WTC11 (cell line): Measurements from ENCODE around the gene WNK1. TPM values are rescaled to one million over a fixed set of nuclear protein-coding genes. Genes with fewer than 3 reads are reported as not detected.

Experiments
- ATAC-seq: fragments of 200-7000 bp; cut with Tn5 transposase; 2 replicates; pipeline ENCODE4 v1.10.0; 2021; ENCODE audit warnings: mild to moderate bottlenecking, moderate library complexity
- CTCF ChIA-PET: fragments of 300-600 bp; sonication (Branson Sonifier 250); formaldehyde crosslinking; loops from one replicate; lab custom pipeline; 2021; ENCODE audit warnings: antibody characterized with exemption; lab: Charles Lee
- POLR2A ChIA-PET: fragments of 350-600 bp; sonication (Branson Sonifier 250); formaldehyde crosslinking; loops from one replicate; lab custom pipeline; 2021; ENCODE audit warnings: antibody characterized with exemption; lab: Charles Lee
- DNase-seq: peaks from one replicate; pipeline ENCODE4 v3.0.0; 2021; ENCODE audit warnings: low spot score
- H3K27ac Mint-ChIP-seq: 2 replicates; pipeline ENCODE4 v1.8.0; 2021; ENCODE audit warnings: mixed read lengths
- H3K27me3 Mint-ChIP-seq: 2 replicates; pipeline ENCODE4 v1.8.0; 2021; ENCODE audit warnings: low read depth, mild to moderate bottlenecking, moderate library complexity, mixed read lengths
- H3K36me3 Mint-ChIP-seq: 2 replicates; pipeline ENCODE4 v1.8.0; 2021; ENCODE audit warnings: mixed read lengths
- H3K4me1 Mint-ChIP-seq: 2 replicates; pipeline ENCODE4 v1.8.0; 2022; ENCODE audit warnings: mixed read lengths
- H3K4me3 Mint-ChIP-seq: 2 replicates; pipeline ENCODE4 v1.8.0; 2021; ENCODE audit warnings: mild to moderate bottlenecking, moderate library complexity, mixed read lengths
- H3K9me3 Mint-ChIP-seq: 2 replicates; pipeline ENCODE4 v1.8.0; 2021; ENCODE audit warnings: mixed read lengths
- ARID4B ChIP-seq: sonication (generic); formaldehyde crosslinking; IDR thresholded peaks from 2 replicates; pipeline ENCODE4 v1.8.0; 2023; ENCODE audit warnings: missing genetic modification reagents, mild to moderate bottlenecking, borderline replicate concordance
- CBFB ChIP-seq: sonication (generic); formaldehyde crosslinking; IDR thresholded peaks from 2 replicates; pipeline ENCODE4 v1.8.1; 2022; ENCODE audit warnings: mild to moderate bottlenecking, low read depth, missing genetic modification reagents
- CREM ChIP-seq: sonication (generic); formaldehyde crosslinking; IDR thresholded peaks from 2 replicates; pipeline ENCODE4 v1.8.1; 2022; ENCODE audit warnings: mild to moderate bottlenecking, missing genetic modification reagents, moderate library complexity
- CTCF ChIP-seq: fragments of 200-600 bp; IDR thresholded peaks from 2 replicates; pipeline ENCODE4 v1.8.0; 2022; ENCODE audit warnings: antibody characterized with exemption
- ELF4 ChIP-seq: sonication (generic); formaldehyde crosslinking; IDR thresholded peaks from 2 replicates; pipeline ENCODE4 v1.8.1; 2022; ENCODE audit warnings: low read depth, mild to moderate bottlenecking, moderate library complexity, missing genetic modification reagents
- ESRRA ChIP-seq: sonication (generic); formaldehyde crosslinking; IDR thresholded peaks from 2 replicates; pipeline ENCODE4 v1.8.1; 2022; ENCODE audit warnings: mild to moderate bottlenecking, missing genetic modification reagents, borderline replicate concordance
- ETV6 ChIP-seq: sonication (generic); formaldehyde crosslinking; IDR thresholded peaks from 2 replicates; pipeline ENCODE4 v1.8.1; 2022; ENCODE audit warnings: mild to moderate bottlenecking, missing genetic modification reagents
- FOXK1 ChIP-seq: sonication (generic); formaldehyde crosslinking; IDR thresholded peaks from 2 replicates; pipeline ENCODE4 v1.8.0; 2022; ENCODE audit warnings: mild to moderate bottlenecking, moderate library complexity, missing genetic modification reagents
- JAZF1 ChIP-seq: fragments of 250-450 bp; sonication (Bioruptor Pico); IDR thresholded peaks from 2 replicates; pipeline ENCODE4 v1.9.0; 2021; ENCODE audit warnings: moderate library complexity, mild to moderate bottlenecking, inconsistent platforms
- KAT7 ChIP-seq: sonication (generic); formaldehyde crosslinking; IDR thresholded peaks from 2 replicates; pipeline ENCODE4 v1.8.1; 2023; ENCODE audit warnings: missing genetic modification reagents, mild to moderate bottlenecking, borderline replicate concordance
- MXD4 ChIP-seq: fragments of 250-450 bp; sonication (Bioruptor Pico); IDR thresholded peaks from 2 replicates; pipeline ENCODE4 v1.8.0; 2021; ENCODE audit warnings: mild to moderate bottlenecking, moderate library complexity, borderline replicate concordance
- NFE2L1 ChIP-seq: sonication (generic); formaldehyde crosslinking; IDR thresholded peaks from 2 replicates; pipeline ENCODE4 v1.8.1; 2023; ENCODE audit warnings: missing genetic modification reagents
- NFYB ChIP-seq: sonication (generic); formaldehyde crosslinking; conservative IDR thresholded peaks from 2 replicates; pipeline ENCODE4 v1.8.0; 2022; ENCODE audit warnings: low read depth, missing genetic modification reagents
- NR2C2 ChIP-seq: sonication (generic); formaldehyde crosslinking; IDR thresholded peaks from 2 replicates; pipeline ENCODE4 v1.8.0; 2022; ENCODE audit warnings: mild to moderate bottlenecking, missing genetic modification reagents
- RELA ChIP-seq: sonication (generic); formaldehyde crosslinking; IDR thresholded peaks from 2 replicates; pipeline ENCODE4 v1.8.1; 2022; ENCODE audit warnings: missing genetic modification reagents, mild to moderate bottlenecking, borderline replicate concordance
- TP53 ChIP-seq: sonication (generic); formaldehyde crosslinking; IDR thresholded peaks from 2 replicates; pipeline ENCODE4 v1.8.1; 2023; ENCODE audit warnings: mild to moderate bottlenecking, missing genetic modification reagents
- ZNF121 ChIP-seq: sonication (generic); formaldehyde crosslinking; IDR thresholded peaks from 2 replicates; pipeline ENCODE4 v1.8.0; 2023; ENCODE audit warnings: missing genetic modification reagents
- ZNF138 ChIP-seq: sonication (generic); formaldehyde crosslinking; conservative IDR thresholded peaks from 2 replicates; pipeline ENCODE4 v1.8.1; 2022; ENCODE audit warnings: mild to moderate bottlenecking, moderate library complexity, missing genetic modification reagents
- ZNF232 ChIP-seq: sonication (generic); formaldehyde crosslinking; IDR thresholded peaks from 2 replicates; pipeline ENCODE4 v1.8.0; 2022; ENCODE audit warnings: mild to moderate bottlenecking, missing genetic modification reagents
- ZNF317 ChIP-seq: sonication (generic); formaldehyde crosslinking; IDR thresholded peaks from 2 replicates; pipeline ENCODE4 v1.8.1; 2023; ENCODE audit warnings: low read depth, mild to moderate bottlenecking, moderate library complexity, missing genetic modification reagents, borderline replicate concordance
- ZNF396 ChIP-seq: fragments of 250-450 bp; sonication (Bioruptor Pico); IDR thresholded peaks from 2 replicates; pipeline ENCODE4 v1.8.0; 2021; ENCODE audit warnings: mild to moderate bottlenecking, moderate library complexity, borderline replicate concordance
- ZSCAN18 ChIP-seq: fragments of 250-450 bp; sonication (Bioruptor Pico); IDR thresholded peaks from 2 replicates; pipeline ENCODE4 v2.1.2; 2022; ENCODE audit warnings: mild to moderate bottlenecking, moderate library complexity
- total RNA-seq: library from RNA; stranded (reverse); gene quantifications from 3 replicates; pipeline ENCODE4 v1.2.3, GENCODE V29; 2021

WNK1 gene
- total RNA-seq, 1 experiment from 2014 or later, result 118 TPM

- H3K9me3 Mint-ChIP-seq, result no peaks in the 10 kb centered on the region
- DNase-seq, result no peak
- no peak overlapping the region for H3K27ac Mint-ChIP-seq
- ChIA-PET CTCF (interaction anchor here (0.6 to 0.7 kb wide), 3 partner anchors 32 to 154 kb away, joined by 3 to 5 read pairs (median 3); no protein-coding TSS in a partner anchor), POLR2A (interaction anchor here (0.6 kb wide), 1 partner anchor 34 kb away, joined by 4 read pairs; no protein-coding TSS in a partner anchor)
- peaks cover 23% of the 10 kb centered on the region for H3K4me1 Mint-ChIP-seq
- no peaks in the 10 kb centered on the region for H3K27me3 Mint-ChIP-seq
- H3K36me3 Mint-ChIP-seq, result peaks cover 9% of the 10 kb centered on the region
- ATAC-seq, result no peak
- H3K4me3 Mint-ChIP-seq, result no peak overlapping the region
- TF ChIP-seq ZNF232 (CRISPR knock-in tag) (no peak), NFYB (CRISPR knock-in tag) (no peak), ESRRA (CRISPR knock-in tag) (no peak), RELA (CRISPR knock-in tag) (no peak), ARID4B (CRISPR knock-in tag) (no peak), JAZF1 (CRISPR knock-in tag) (no peak), CBFB (CRISPR knock-in tag) (no peak), ZNF121 (no peak), NR2C2 (CRISPR knock-in tag) (no peak), TP53 (no peak), ZNF317 (CRISPR knock-in tag) (no peak), ZNF138 (CRISPR knock-in tag) (no peak)
These were observed 68.0 kb downstream of the WNK1 start for GRCh38 chr12:820336-820735.

GRCh38 chr12:823028-823698 lies 70.8 kb downstream of the WNK1 start:
- ATAC-seq, result no peak
- Mint-ChIP-seq H3K9me3 (no peaks in the 10 kb centered on the region), H3K4me1 (peaks cover 11% of the 10 kb centered on the region), H3K27ac (no peak overlapping the region), H3K4me3 (no peak overlapping the region)
- POLR2A ChIA-PET, result interaction anchor here (0.7 kb wide), 1 partner anchor 11 kb away, joined by 4 read pairs; no protein-coding TSS in a partner anchor
- TF ChIP-seq ETV6 (CRISPR knock-in tag) (no peak), KAT7 (no peak), ELF4 (CRISPR knock-in tag) (no peak), MXD4 (CRISPR knock-in tag) (no peak), CTCF (no peak), ZNF317 (CRISPR knock-in tag) (no peak), CREM (CRISPR knock-in tag) (no peak), ZNF396 (CRISPR knock-in tag) (no peak), ZSCAN18 (CRISPR knock-in tag) (no peak), FOXK1 (no peak), JAZF1 (CRISPR knock-in tag) (no peak), NFE2L1 (no peak)
- TF ChIP-seq, all 79 proteins: peak for 0
- CTCF ChIA-PET, result no interaction called here
- Mint-ChIP-seq H3K27me3 (no peaks in the 10 kb centered on the region), H3K36me3 (peaks cover 4% of the 10 kb centered on the region; the same call in 1 of the 2 replicates)
- DNase-seq, result no peak
